ENCODE data around the gene GPR141. TPM values are rescaled to one million over a fixed set of nuclear protein-coding genes. Genes with fewer than 3 reads are reported as not detected.

GPR141 gene
- polyA plus RNA-seq, 3 donors: 25.4 to 26.6 (median 25.5) TPM

DNA sequence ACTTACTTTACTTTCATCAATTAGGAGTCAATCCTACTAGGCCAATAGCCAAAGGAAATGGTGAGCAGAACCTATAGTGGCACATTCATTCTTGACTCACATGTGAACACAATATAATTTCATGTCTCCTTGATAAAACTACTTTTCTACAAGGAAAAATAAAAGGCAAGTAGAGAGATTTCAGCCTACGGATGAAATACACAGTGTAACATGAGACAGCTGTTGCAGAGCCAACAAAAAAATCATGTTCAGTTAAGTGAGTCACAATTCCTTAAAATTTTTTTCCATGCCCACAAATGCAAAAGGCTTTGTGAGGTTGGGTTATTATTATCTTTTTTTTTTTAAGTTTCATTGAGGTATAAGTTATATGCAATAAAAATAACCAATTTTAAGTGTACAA, 54.8 kb downstream of the GPR141 start:
- Histone ChIP-seq H3K4me2 (replicated peaks; ENCODE audit: extremely low read depth, low read length, poor library complexity, severe bottlenecking) (no peak overlapping the region), H3K27ac (ENCODE audit: low read depth in 1 of 2, low read length in 2 of 2) (no peak overlapping the region), H3K4me1 (ENCODE audit: control insufficient read depth in 1 of 2, insufficient read depth in 2 of 2, low read length in 2 of 2) (peaks cover 4 to 10% of the 10 kb centered on the region in 2 donors), H3K9ac (ENCODE audit: insufficient read depth, low read length, poor library complexity, severe bottlenecking) (no peak overlapping the region), H3K36me3 (replicated peaks in 1 of 2; ENCODE audit: control insufficient read depth in 1 of 2, insufficient read depth in 2 of 2, low read length in 2 of 2) (peaks cover 16 to 56% of the 10 kb centered on the region in 2 donors), H3K9me3 (replicated peaks in 1 of 2; ENCODE audit: control insufficient read depth in 1 of 2, insufficient read depth in 1 of 2, low read length in 2 of 2) (no peaks in the 10 kb centered on the region), H2AFZ (ENCODE audit: insufficient read depth, low read depth, low read length, poor library complexity, severe bottlenecking) (no peak overlapping the region), H4K20me1 (ENCODE audit: insufficient read depth, low read length) (peaks cover 26% of the 10 kb centered on the region), H3K79me2 (ENCODE audit: insufficient read depth, low read length) (peaks cover 79% of the 10 kb centered on the region), H3K4me3 (replicated peaks in 1 of 3; ENCODE audit: low read depth in 2 of 3, low read length in 3 of 3) (no peak overlapping the region), H3K27me3 (ENCODE audit: control insufficient read depth in 2 of 2, insufficient read depth in 2 of 2, low read length in 2 of 2) (no peaks in the 10 kb centered on the region)
- H3K27ac Mint-ChIP-seq: no peak overlapping the region
- intact Hi-C loops (cut with micrococcal nuclease): no loop called here
- peaks cover 0 to 2% (median 0%) of the 10 kb centered on the region in 7 donors for H3K9me3 Mint-ChIP-seq
- peaks cover 41 to 62% of the 10 kb centered on the region in 2 donors for H3K36me3 Mint-ChIP-seq
- H3K4me1 Mint-ChIP-seq: peaks cover 17% of the 10 kb centered on the region
- TF ChIP-seq, protein P1, sequence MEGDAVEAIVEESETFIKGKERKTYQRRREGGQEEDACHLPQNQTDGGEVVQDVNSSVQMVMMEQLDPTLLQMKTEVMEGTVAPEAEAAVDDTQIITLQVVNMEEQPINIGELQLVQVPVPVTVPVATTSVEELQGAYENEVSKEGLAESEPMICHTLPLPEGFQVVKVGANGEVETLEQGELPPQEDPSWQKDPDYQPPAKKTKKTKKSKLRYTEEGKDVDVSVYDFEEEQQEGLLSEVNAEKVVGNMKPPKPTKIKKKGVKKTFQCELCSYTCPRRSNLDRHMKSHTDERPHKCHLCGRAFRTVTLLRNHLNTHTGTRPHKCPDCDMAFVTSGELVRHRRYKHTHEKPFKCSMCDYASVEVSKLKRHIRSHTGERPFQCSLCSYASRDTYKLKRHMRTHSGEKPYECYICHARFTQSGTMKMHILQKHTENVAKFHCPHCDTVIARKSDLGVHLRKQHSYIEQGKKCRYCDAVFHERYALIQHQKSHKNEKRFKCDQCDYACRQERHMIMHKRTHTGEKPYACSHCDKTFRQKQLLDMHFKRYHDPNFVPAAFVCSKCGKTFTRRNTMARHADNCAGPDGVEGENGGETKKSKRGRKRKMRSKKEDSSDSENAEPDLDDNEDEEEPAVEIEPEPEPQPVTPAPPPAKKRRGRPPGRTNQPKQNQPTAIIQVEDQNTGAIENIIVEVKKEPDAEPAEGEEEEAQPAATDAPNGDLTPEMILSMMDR (IDR thresholded peaks at IDR 0.05): no peak
- no CpG with 5 or more reads among the region's 1 CpG for WGBS (ENCODE audit: insufficient coverage)
- no peaks in the 10 kb centered on the region for H3K27me3 Mint-ChIP-seq (ENCODE audit: low read depth in 3 of 3)
- H3K4me3 Mint-ChIP-seq: no peak overlapping the region
- no peak for DNase-seq

DNA sequence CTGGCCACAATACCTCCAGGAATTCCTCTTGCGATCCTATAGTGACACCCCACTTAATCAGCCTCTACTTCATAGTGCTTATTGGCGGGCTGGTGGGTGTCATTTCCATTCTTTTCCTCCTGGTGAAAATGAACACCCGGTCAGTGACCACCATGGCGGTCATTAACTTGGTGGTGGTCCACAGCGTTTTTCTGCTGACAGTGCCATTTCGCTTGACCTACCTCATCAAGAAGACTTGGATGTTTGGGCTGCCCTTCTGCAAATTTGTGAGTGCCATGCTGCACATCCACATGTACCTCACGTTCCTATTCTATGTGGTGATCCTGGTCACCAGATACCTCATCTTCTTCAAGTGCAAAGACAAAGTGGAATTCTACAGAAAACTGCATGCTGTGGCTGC, 56.8 kb downstream of the GPR141 start:
- Mint-ChIP-seq H3K27ac (no peak overlapping the region), H3K4me1 (peaks cover 17% of the 10 kb centered on the region), H3K36me3 (peaks cover 35 to 52% of the 10 kb centered on the region in 2 donors), H3K9me3 (peaks cover 0 to 3% (median 0%) of the 10 kb centered on the region in 7 donors), H3K27me3 (ENCODE audit: low read depth in 3 of 3) (no peaks in the 10 kb centered on the region), H3K4me3 (no peak overlapping the region)
- Histone ChIP-seq H3K79me2 (ENCODE audit: insufficient read depth, low read length) (peaks cover 60% of the 10 kb centered on the region), H4K20me1 (ENCODE audit: insufficient read depth, low read length) (peaks cover 34% of the 10 kb centered on the region), H3K27me3 (ENCODE audit: control insufficient read depth in 2 of 2, insufficient read depth in 2 of 2, low read length in 2 of 2) (no peaks in the 10 kb centered on the region), H3K4me3 (replicated peaks in 1 of 3; ENCODE audit: low read depth in 2 of 3, low read length in 3 of 3) (no peak overlapping the region), H3K4me1 (ENCODE audit: control insufficient read depth in 1 of 2, insufficient read depth in 2 of 2, low read length in 2 of 2) (peaks cover 4 to 10% of the 10 kb centered on the region in 2 donors), H3K36me3 (replicated peaks in 1 of 2; ENCODE audit: control insufficient read depth in 1 of 2, insufficient read depth in 2 of 2, low read length in 2 of 2) (peaks cover 23 to 57% of the 10 kb centered on the region in 2 donors), H3K4me2 (replicated peaks; ENCODE audit: extremely low read depth, low read length, poor library complexity, severe bottlenecking) (no peak overlapping the region), H3K9ac (ENCODE audit: insufficient read depth, low read length, poor library complexity, severe bottlenecking) (no peak overlapping the region), H3K27ac (ENCODE audit: low read depth in 1 of 2, low read length in 2 of 2) (no peak overlapping the region), H3K9me3 (replicated peaks in 1 of 2; ENCODE audit: control insufficient read depth in 1 of 2, insufficient read depth in 1 of 2, low read length in 2 of 2) (no peaks in the 10 kb centered on the region), H2AFZ (ENCODE audit: insufficient read depth, low read depth, low read length, poor library complexity, severe bottlenecking) (no peak overlapping the region)
- intact Hi-C loops (cut with micrococcal nuclease): no loop called here
- TF ChIP-seq, protein P1 (IDR thresholded peaks at IDR 0.05): no peak
- DNase-seq: no peak
- 100% methylated on average over 5 of the region's 7 CpGs for WGBS (ENCODE audit: insufficient coverage)
